Skeletal muscle cell (primary cell): ENCODE results near the gene MALRD1.

ENCODE experiments used
- DNase-seq: peaks from one replicate; pipeline ENCODE4 v3.0.0-alpha.2; 2010; ENCODE audit warnings: low read depth
- H3K4me3 ChIP-seq: 2 replicates; pipeline ENCODE4 v1.5.1; 2011; ENCODE audit warnings: low read depth, mild to moderate bottlenecking, control low read depth, low read length, moderate library complexity

MALRD1 gene

DNA sequence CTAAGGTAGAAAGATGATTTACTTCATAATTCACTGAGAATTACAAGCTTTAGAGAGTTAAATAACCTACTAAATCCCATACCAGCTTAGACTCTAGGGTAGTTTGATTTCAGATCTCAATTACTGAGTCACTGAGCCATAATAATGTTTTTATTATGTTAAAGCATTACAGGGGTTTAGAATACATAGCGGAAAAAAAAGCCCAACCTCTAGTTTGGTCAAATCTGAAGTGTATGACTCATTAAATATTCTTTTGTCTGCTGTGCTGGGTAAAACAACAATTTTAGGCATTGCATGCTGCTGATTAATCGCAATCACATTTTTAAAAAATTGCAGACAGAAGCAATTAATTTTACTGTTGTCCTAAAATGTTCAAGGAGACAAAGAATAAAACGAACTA is 48.5 kb downstream of the MALRD1 start:
- no peak overlapping the region for H3K4me3 ChIP-seq
- DNase-seq = no peak

DNA sequence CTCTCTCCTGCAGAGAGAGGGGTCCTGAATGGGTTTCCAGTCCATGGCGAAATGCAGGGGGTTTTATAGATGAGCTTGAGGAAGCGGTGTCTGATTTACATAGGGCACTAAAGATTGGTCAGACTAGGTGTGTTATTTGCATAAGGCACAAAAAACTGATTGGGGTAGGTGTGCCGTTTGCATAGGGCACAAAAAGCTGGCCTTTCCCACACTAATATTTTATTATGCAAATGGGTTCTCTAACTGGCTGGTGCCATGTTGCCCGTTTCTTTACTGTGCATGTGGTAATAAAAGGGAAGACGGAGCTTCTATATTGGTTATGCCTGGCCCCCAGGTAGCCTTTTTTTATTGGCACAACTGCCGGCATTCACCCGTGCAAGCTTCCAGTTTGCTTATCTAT is 50.2 kb downstream of the MALRD1 start:
- H3K4me3 ChIP-seq = no peak overlapping the region
- DNase-seq = no peak

- no peak for DNase-seq
- no peak overlapping the region for H3K4me3 ChIP-seq
Observed at GRCh38 chr10:19107406-19107805, 58.8 kb downstream of the MALRD1 start.

DNA sequence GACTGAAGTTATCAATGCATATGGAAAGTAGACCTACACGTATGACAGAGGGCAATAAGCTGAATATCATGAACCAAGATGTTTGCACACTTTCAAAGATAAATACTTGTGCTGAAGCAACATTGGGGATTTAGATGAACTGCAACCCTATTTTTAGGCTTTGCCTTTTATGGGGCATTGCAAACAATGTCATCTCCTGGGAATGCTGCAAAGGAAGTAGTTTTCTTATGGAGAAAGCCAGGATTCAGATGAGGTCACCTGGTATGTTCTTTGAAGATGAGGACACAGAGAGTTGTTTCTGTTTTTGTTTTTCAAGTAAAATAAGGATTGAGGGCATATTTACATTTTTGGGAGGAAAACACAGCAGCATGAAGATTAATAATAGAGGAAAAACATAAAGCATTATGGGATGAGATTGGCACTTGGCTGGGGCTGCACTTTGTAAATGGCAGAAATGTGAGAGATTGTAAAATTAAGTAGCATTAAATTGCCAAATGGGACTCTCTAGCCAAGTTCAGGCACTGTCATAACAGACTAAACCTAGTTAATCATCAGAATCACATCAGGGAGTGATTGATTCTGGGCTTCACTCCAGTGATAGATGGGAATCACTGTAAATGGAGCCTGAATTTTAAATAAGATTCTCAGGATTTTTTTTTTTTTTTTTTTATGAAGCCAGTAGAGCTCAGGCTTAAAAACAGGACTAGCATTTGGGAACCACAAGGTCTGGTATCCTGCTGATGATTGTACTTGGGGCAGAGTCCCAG is 63.1 kb downstream of the MALRD1 start:
- DNase-seq = no peak
- no peak overlapping the region for H3K4me3 ChIP-seq

GRCh38 chr10:19117438-19117837 is 68.8 kb downstream of the MALRD1 start:
- H3K4me3 ChIP-seq = no peak overlapping the region
- no peak for DNase-seq

DNA sequence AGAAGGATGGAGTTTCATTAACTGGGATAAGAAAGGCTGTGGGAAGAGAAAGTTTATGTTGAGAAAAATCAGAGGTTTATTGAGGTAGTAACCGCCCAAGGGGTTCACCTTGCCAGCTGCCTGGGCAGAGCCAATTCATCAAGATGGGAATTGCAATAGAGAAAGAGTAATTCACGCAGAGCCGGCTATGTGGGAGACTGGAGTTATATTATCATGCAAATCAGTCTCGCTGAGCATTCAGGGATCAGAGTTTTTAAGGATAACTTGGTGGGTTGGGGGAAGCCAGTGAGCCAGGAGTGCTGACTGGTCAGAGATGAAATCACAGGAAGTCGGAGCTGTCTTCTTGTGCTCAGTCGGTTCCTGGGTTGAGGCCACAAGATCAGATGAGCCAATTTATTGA is 70.6 kb downstream of the MALRD1 start:
- H3K4me3 ChIP-seq = no peak overlapping the region
- no peak for DNase-seq

DNA sequence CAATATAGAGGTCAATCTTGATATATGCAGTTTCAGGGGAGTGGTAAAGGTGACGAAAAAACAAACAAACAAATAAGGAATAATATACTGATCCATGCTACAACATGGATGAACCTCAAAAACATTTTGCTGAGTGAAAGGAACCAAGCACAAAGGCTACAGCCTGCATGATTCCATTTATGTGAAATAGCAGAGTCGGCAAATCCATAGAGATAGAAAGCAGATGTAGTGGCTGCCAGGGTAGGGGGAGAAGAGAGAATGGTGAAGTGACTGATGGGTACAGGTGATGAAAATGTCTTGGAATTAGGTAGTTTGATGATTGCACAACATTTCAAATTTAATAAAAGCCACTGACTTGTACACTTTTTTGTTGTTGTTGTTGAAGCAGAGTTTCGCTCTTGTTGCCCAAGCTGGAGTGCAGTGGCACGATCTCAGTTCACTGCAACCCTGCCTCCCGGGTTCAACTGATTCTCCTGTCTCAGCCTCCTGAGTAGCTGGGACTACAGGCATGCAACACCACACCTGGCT is 71.8 kb downstream of the MALRD1 start:
- no peak overlapping the region for H3K4me3 ChIP-seq
- no peak for DNase-seq

GRCh38 chr10:19133992-19134391 is 85.4 kb downstream of the MALRD1 start:
- no peak for DNase-seq

GRCh38 chr10:19142967-19143366 is 94.4 kb downstream of the MALRD1 start:
- DNase-seq = no peak
- no peak overlapping the region for H3K4me3 ChIP-seq

More at GRCh38 chr10:19133992-19134391, 85.4 kb downstream of the MALRD1 start:
- no peak overlapping the region for H3K4me3 ChIP-seq

- DNase-seq = no peak
- no peak overlapping the region for H3K4me3 ChIP-seq
Observed at GRCh38 chr10:19144206-19144605, 95.6 kb downstream of the MALRD1 start.

- no peak for DNase-seq
- H3K4me3 ChIP-seq = no peak overlapping the region
Observed at GRCh38 chr10:19154375-19154774, 105.8 kb downstream of the MALRD1 start.

DNA sequence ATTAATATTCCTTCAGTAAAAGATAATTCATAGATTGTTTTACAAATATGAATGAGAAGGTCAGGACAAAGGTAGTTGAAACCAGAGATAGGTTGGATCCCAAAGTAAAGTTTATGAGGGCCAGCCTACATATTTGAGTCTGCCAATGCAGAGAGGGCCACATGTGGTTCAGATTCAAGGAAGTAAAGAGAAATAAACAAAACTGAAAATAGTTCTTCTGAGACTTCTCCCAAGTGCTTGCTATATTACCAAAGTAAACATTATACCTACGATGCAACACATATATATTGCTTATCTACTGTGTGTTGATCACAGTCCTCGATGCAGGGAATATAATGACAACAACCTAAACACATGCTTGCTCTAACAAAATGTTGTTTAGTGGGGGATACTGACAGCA is 109.8 kb downstream of the MALRD1 start:
- H3K4me3 ChIP-seq = no peak overlapping the region
- DNase-seq = no peak

DNA sequence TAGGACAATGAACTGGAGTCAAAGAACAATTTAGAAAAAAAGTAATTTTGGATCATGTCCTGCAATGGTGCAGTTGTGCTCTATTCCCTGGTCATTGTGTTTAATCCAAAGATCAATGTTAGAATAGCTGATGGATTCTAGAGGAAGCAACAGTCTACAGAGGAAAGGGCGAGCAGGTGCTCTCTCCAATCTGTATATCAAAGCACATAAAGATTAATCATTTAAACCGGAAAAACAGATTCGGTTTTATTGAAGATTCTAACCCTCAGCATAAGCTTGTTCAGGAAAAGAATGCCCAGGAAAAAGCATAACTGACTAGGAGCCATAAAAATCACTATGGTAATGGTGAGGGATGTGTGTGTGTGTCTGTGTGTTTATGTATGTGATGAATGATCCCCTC is 110.3 kb downstream of the MALRD1 start:
- H3K4me3 ChIP-seq = no peak overlapping the region
- DNase-seq = no peak

GRCh38 chr10:19164461-19164860 is 115.9 kb downstream of the MALRD1 start:
- no peak overlapping the region for H3K4me3 ChIP-seq
- no peak for DNase-seq

DNA sequence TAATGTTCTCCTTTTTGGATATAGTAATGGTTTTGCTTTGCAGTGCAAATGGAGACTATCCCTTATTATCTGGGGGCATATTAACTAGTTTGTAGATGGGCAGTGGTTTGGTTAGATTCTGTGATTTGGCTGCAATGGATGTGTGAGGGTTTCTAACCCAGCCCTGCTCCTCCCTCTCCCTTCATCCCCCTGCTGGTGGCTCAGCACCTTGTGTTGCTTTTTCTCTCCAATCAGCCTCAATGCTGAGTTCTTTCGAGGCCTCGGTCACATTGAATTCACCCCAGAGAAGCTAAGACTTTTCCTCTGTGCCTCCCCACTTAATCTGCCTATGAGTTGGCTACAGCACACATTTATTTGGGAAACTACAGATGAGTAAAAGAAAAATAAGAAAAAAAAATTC is 120.0 kb downstream of the MALRD1 start:
- no peak overlapping the region for H3K4me3 ChIP-seq
- no peak for DNase-seq

- DNase-seq = no peak
- no peak overlapping the region for H3K4me3 ChIP-seq
Observed at GRCh38 chr10:19169041-19169440, 120.4 kb downstream of the MALRD1 start.

DNA sequence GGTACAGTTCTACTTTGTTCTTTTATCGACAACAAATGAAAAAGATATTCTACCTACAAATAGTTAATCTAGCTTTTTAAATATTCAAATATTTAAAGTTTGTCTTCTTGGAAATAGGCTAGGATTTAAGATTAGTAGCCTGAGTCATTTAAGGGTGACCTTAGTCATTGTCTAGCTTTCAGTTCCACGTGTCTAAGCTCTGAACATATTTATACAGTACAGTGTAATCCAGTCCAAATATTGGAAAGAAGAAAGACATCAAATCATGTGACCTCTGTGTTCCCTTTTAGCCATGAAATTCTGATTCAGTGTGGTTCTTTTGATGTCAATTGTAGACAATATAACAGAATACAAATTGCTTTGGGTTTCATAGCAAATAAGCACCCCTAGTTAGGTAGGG is 121.1 kb downstream of the MALRD1 start:
- DNase-seq = no peak
- no peak overlapping the region for H3K4me3 ChIP-seq

GRCh38 chr10:19178675-19179074 is 130.1 kb downstream of the MALRD1 start:
- no peak overlapping the region for H3K4me3 ChIP-seq
- DNase-seq = no peak

DNA sequence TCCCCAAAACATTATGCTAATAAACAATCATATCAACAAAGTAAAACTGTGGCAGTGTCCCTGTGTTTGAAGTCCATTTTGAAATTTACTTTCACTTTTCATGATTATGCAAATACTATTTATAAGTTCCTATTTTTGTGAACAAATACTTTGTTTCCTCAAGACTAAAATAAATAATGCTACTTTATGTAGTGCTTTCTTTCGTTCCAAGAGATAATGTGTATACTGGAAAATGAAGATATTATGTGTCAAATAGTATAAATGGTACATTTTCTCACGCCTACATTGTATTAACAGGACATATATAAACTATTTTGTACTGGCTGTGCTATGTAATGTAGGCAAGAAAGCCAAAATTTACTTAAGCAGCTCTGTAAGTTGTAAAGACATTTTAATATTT is 136.3 kb downstream of the MALRD1 start:
- H3K4me3 ChIP-seq = no peak overlapping the region
- DNase-seq = no peak

DNA sequence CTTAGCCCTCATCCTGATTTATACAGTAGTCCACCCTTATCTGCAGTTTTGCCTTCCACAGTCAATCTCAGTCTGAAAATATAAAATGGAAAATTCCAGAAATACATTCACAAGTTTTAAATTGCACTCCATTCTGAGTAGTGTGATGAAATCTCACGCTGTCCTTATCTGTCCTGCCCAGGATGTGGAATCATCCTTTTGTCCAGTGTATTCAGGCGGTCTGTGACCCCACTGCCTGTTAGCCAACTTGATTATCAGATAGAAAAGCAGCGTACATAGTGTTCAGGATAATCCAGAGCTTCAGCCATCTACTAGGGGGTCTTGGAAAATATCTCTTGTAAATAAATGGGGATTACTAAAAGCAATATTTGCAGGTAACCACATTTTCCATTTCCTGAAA is 146.3 kb downstream of the MALRD1 start:
- no peak overlapping the region for H3K4me3 ChIP-seq
- no peak for DNase-seq

DNA sequence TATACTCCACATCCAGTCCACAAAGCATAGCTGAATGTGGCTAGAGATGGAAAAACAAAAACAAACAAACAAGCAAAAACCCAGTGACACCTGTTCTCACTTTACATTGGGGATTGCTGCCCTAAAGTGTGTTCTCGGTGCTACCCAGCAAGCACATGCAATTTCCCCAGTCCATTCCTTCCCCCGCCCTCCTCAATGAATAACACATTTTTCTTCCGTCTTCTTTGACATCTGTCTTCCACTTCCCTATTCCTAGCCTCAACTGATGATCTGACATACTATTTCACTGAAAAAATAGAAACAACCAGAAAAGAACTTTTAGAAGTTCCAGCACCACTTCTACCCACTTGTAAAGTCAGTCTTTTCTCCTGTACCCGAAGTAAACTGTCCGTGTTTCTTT is 147.1 kb downstream of the MALRD1 start:
- DNase-seq = no peak
- no peak overlapping the region for H3K4me3 ChIP-seq
